Heart right ventricle (tissue), 16 donors: ENCODE results near the gene PSMA2. TPM values are rescaled to one million over a fixed set of nuclear protein-coding genes. Genes with fewer than 3 reads are reported as not detected.

ENCODE experiments used
- ATAC-seq, 8 donors: fragments of 200-7000 bp; cut with Tn5 transposase; one replicate each; pipeline ENCODE4 v1.9.1; 2020; ENCODE audit warnings: mild to moderate bottlenecking in 8 of 8, moderate library complexity in 8 of 8, moderate number of reproducible peaks in 1 of 8
- DNase-seq, 2 donors: peaks; one replicate each; pipeline ENCODE4 v3.0.0-alpha.2; 2020
- H3K27ac ChIP-seq, 10 donors: fragments of 200-600 bp; sonication (generic) in 2 of 10; one replicate each; pipeline versions ENCODE4 v1.5.0 to v1.8.0; 2020 to 2022; ENCODE audit warnings: mild to moderate bottlenecking in 3 of 10
- H3K27me3 ChIP-seq, 7 donors: fragments of 200-600 bp; one replicate each; pipeline ENCODE4 v1.8.0; 2021 to 2022; ENCODE audit warnings: mild to moderate bottlenecking in 2 of 7
- H3K36me3 ChIP-seq, 9 donors: fragments of 200-600 bp; sonication (generic) in 1 of 9; one replicate each; pipeline versions ENCODE4 v1.5.0 to v1.8.0; 2020 to 2022; ENCODE audit warnings: mild to moderate bottlenecking in 2 of 9
- H3K4me1 ChIP-seq, 9 donors: fragments of 200-600 bp; sonication (generic) in 1 of 9; one replicate each; pipeline versions ENCODE4 v1.5.0 to v1.8.0; 2020 to 2022; ENCODE audit warnings: mild to moderate bottlenecking in 4 of 9
- H3K4me3 ChIP-seq, 10 donors: fragments of 200-600 bp; sonication (generic) in 2 of 10; one replicate each; pipeline versions ENCODE4 v1.5.0 to v1.8.0; 2020 to 2022; ENCODE audit warnings: mild to moderate bottlenecking in 7 of 10, moderate library complexity in 2 of 10
- H3K9me3 ChIP-seq, 11 donors: fragments of 200-600 bp in 10 of 11; sonication (generic) in 2 of 11; one replicate each; pipeline versions ENCODE4 v1.5.0 to v1.8.0; 2013 to 2022; ENCODE audit warnings: mild to moderate bottlenecking in 2 of 11, control low read depth in 1 of 11, moderate library complexity in 1 of 11
- WGBS, 2 donors: extraction: QIAGEN DNeasy Blood & Tissue Kit; methylation state at CpG; one replicate each; pipeline ENCODE4 v1.1.7; 2013; ENCODE audit warnings: inconsistent platforms in 1 of 2; 5-methylcytosine and 5-hydroxymethylcytosine counted together
- intact Hi-C, 10 donors: fragments of 100-400 bp; cut with DNase I; formaldehyde crosslinking; loops; one replicate each; pipeline versions ENCODE4 v1.11.1 to v1.14.2; 2022
- polyA plus RNA-seq, 2 donors: library from polyadenylated mRNA; stranded (reverse); fragments of 200-250 nt; gene quantifications; one replicate each; pipeline ENCODE4 v1.2.3, GENCODE V29; 2013
- total RNA-seq, 10 donors: library from RNA; stranded (reverse); fragmentation: NEBNext Ultra II Directional in 3 of 10; extraction: Animal tissue kit (Norgen Biotek cat#: 25700) in 3 of 10; gene quantifications; one replicate each; pipeline versions ENCODE4 v1.2.1 to v1.2.4, GENCODE V29; 2021 to 2023
- TF ChIP-seq, protein P1 (sequence below), 9 donors: fragments of 200-600 bp; sonication (generic) in 2 of 9; IDR thresholded peaks; one replicate each; pipeline versions ENCODE4 v1.5.0 to v1.8.0; 2021 to 2022; ENCODE audit warnings: antibody characterized with exemption in 9 of 9, mild to moderate bottlenecking in 5 of 9, moderate library complexity in 1 of 9
- donor health status: Arrhythmogenic right ventricular cardiomyopathy.
- donor health status: ischemic (EF 13 %, LVEDD 7.1; RV severe dilation, severe dysfunction).
- donor health status: healthy with polysubstance abuse.
- donor health status: DM: no; HTN: yes; CAD: no.
- donor health status: DM: no; HTN: no; CAD: no.
- donor health status: ischemic (EF 25% LVEDD 6.9; RV normal size, moderate dysfunction).
- donor health status: ischemic (EF 25% LVEDD 5.7; RV mildly dilated, moderate dysfunction).
- donor health status: healthy.
- donor health status: DM: yes; HTN: yes; CAD: no.
- donor health status: Ischemic cardiomyopathy.
- donor health status: ischemic (EF 35%, LVEDD 5.7; RV mildly dilated, moderate dysfunction).
- donor health status: nonischemic (EF 11% LVEDD 7.7; RV severe dilation, severe dysfunction).
- donor health status: DM: yes; HTN: yes; CAD: no.
- donor health status: PGD.
- donor health status: ischemic (EF 29% LVEDD 5.4; RV normal size, mild dysfunction).
- donor health status: nonischemic (EF 23%, LVEDD 6.1; RV moderate dilation, normal function).

Gene PSMA2
- total and polyA plus RNA-seq, 12 donors: 32.4 to 154 (median 77.1) TPM

DNA sequence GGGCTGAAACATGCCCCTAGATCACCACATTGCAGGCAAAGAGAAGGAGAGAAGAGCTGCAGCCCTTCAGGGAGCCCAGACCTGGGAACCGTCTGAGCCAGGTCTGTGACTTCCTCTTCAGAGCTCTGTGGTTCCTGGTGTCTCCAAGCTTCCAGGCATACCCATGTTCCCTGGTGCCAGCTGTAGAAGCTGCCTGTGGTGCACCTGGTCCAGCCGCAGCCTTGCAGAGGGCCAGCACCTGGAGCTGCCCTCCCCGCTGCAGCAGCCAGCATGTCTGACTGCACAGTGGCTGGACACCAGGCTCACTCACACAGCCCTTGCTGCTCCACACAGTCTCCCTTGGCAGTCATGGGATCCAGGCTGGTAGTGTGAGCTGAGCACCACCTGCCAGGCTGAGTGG is 53.7 kb downstream of the PSMA2 start:
- Histone ChIP-seq H3K27me3 (peaks cover 0 to 8% (median 0%) of the 10 kb centered on the region in 7 donors), H3K27ac (no peak overlapping the region), H3K4me3 (no peak overlapping the region), H3K9me3 (no peaks in the 10 kb centered on the region), H3K4me1 (peaks cover 0 to 7% (median 0%) of the 10 kb centered on the region in 9 donors), H3K36me3 (no peaks in the 10 kb centered on the region)
- no peak for ATAC-seq
- no peak for DNase-seq
- intact Hi-C loops: loop anchor here in 3 of 10 donors (5.0 to 10.0 kb wide), 2 partner anchors 934 to 936 kb away; no protein-coding TSS in a partner anchor
- 84 to 86% methylated on average over 3 of the region's 3 CpGs for WGBS, 2 donors
- TF ChIP-seq, protein P1, sequence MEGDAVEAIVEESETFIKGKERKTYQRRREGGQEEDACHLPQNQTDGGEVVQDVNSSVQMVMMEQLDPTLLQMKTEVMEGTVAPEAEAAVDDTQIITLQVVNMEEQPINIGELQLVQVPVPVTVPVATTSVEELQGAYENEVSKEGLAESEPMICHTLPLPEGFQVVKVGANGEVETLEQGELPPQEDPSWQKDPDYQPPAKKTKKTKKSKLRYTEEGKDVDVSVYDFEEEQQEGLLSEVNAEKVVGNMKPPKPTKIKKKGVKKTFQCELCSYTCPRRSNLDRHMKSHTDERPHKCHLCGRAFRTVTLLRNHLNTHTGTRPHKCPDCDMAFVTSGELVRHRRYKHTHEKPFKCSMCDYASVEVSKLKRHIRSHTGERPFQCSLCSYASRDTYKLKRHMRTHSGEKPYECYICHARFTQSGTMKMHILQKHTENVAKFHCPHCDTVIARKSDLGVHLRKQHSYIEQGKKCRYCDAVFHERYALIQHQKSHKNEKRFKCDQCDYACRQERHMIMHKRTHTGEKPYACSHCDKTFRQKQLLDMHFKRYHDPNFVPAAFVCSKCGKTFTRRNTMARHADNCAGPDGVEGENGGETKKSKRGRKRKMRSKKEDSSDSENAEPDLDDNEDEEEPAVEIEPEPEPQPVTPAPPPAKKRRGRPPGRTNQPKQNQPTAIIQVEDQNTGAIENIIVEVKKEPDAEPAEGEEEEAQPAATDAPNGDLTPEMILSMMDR (IDR thresholded peaks at IDR 0.05): no peak

DNA sequence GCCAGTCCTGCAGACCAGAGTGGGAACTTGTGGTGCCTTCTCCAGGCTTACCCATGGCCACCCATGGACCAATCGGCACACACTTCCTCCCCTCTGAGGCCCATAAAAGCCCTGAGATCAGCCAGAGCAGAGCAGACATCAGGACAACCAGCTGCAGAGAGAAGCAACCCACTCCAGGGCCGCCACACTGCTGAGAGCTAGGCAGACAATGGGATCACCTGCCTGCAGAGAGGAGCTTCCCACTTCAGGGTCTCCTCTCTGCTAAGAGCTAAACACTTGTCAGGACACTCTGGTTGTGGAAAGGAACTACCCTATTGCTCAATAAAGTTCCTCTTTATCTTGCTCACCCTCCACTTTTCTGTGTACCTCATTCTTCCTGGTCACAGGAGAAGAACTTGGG is 54.1 kb downstream of the PSMA2 start:
- H3K4me3 ChIP-seq: no peak overlapping the region
- 80 to 84% methylated on average over 2 of the region's 2 CpGs for WGBS, 2 donors
- no peak overlapping the region for H3K27ac ChIP-seq
- TF ChIP-seq, protein P1 (IDR thresholded peaks at IDR 0.05): no peak
- intact Hi-C loops: loop anchor here in 3 of 10 donors (5.0 to 10.0 kb wide), 2 partner anchors 933 to 936 kb away; no protein-coding TSS in a partner anchor
- H3K27me3 ChIP-seq: peaks cover 0 to 8% (median 0%) of the 10 kb centered on the region in 7 donors
- DNase-seq (no peak), ATAC-seq (no peak)
- no peaks in the 10 kb centered on the region for H3K9me3 ChIP-seq
- H3K4me1 ChIP-seq: peaks cover 0 to 7% (median 0%) of the 10 kb centered on the region in 9 donors
- H3K36me3 ChIP-seq: no peaks in the 10 kb centered on the region

DNA sequence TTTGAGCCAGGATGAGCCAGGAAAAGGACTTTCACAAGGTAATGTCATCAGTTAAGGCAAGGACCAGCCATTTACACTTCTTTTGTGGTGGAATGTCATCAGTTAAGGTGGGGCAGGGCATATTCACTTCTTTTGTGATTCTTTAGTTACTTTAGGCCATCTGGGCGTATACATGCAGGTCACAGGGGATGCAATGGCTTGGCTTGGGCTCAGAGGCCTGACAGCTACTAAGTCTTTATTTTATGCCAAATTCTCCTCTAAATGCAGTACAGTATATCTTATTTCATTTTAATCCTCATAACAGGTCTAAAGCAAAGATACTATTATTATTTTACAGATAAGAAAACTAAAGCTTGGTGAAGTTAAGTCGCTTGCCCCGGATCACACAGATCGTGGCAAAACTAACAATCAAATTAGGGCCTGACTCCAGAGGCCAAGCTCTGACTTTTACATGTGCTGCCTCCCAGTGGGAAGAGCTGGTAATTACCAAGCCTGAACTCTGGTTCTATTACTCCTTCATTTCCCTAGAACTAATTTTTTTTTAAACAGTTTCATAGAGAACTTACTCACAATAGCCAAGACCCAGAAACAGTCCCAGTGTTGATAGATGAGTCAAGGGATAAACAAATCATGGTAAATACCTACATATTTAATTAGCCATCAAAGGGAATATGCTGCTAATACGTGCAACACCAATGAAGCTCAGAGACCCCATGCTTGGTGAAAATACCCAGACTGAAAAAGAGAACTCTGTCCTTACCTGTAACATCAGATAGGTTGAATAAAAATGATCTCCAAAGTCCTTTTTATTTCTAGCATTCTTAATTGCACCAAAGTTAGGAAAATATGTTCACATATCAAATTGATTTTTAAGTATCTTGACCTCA is 55.5 kb downstream of the PSMA2 start:
- peak in 1 of 2 donors; percentile 45 for DNase-seq
- 41 to 51% methylated on average over 5 of the region's 5 CpGs for WGBS, 2 donors

More for the DNA sequence above, 55.5 kb downstream of the PSMA2 start:
- Histone ChIP-seq H3K27me3 (peaks cover 0 to 8% (median 0%) of the 10 kb centered on the region in 7 donors), H3K36me3 (no peaks in the 10 kb centered on the region), H3K4me3 (no peak overlapping the region), H3K27ac (no peak overlapping the region), H3K9me3 (no peaks in the 10 kb centered on the region), H3K4me1 (peaks cover 0 to 7% (median 0%) of the 10 kb centered on the region in 9 donors)
- intact Hi-C loops: loop anchor here in 3 of 10 donors (5.0 to 10.0 kb wide), 2 partner anchors 932 to 934 kb away; no protein-coding TSS in a partner anchor
- TF ChIP-seq, protein P1 (IDR thresholded peaks at IDR 0.05): peak; percentile 48 to 80 (median 75)
- peak in 3 of 8 donors; percentile 31 to 61 (median 54) for ATAC-seq
